Activated naive CD8-positive, alpha-beta T cell treated with anti-CD3 and anti-CD28 coated beads, Interleukin-2, amount 10 ng/mL, durations not matched to agents 7 days and 5 days (primary cell): Measurements from ENCODE around the gene RPTOR. TPM values are rescaled to one million over a fixed set of nuclear protein-coding genes. Genes with fewer than 3 reads are reported as not detected.
"Not testable (repeated sequence)": the region's sequence is repeated elsewhere in the genome, so short reads cannot be mapped to it uniquely, and the experiment has no call there.

ENCODE experiments used
- ATAC-seq: fragments of 150-1000 bp; cut with Tn5 transposase; one replicate; pipeline ENCODE4 v1.10.0; 2021; ENCODE audit warnings: low read depth, moderate library complexity
- POLR2A ChIA-PET: fragments of 350-600 bp; sonication (Branson Sonifier 250); formaldehyde crosslinking; loops from one replicate; lab custom pipeline; 2021; ENCODE audit warnings: antibody characterized with exemption; lab: Charles Lee
- DNase-seq: peaks from one replicate; pipeline ENCODE4 v3.0.0; 2021
- H3K27ac Mint-ChIP-seq: one replicate; pipeline ENCODE4 v1.8.0; 2022; ENCODE audit warnings: mild to moderate bottlenecking, mixed read lengths
- H3K27me3 Mint-ChIP-seq: one replicate; pipeline ENCODE4 v1.8.0; 2022; ENCODE audit warnings: mild to moderate bottlenecking, moderate library complexity, mixed read lengths
- H3K36me3 Mint-ChIP-seq: one replicate; pipeline ENCODE4 v1.8.0; 2021; ENCODE audit warnings: mild to moderate bottlenecking, mixed read lengths
- H3K4me1 Mint-ChIP-seq: one replicate; pipeline ENCODE4 v1.8.0; 2021; ENCODE audit warnings: mixed read lengths
- H3K4me3 Mint-ChIP-seq: one replicate; pipeline ENCODE4 v1.8.0; 2022; ENCODE audit warnings: mild to moderate bottlenecking, moderate library complexity, mixed read lengths
- H3K9me3 Mint-ChIP-seq: one replicate; pipeline ENCODE4 v1.8.0; 2021; ENCODE audit warnings: mixed read lengths
- total RNA-seq, 2 experiments: library from RNA; stranded (reverse); gene quantifications; one replicate each; pipeline ENCODE4 v1.2.3, GENCODE V29; 2021

Gene RPTOR
- total RNA-seq, 2 experiments from 2014 or later = 43.2 to 43.8 TPM

- H3K9me3 Mint-ChIP-seq = no peaks in the 10 kb centered on the region
- POLR2A ChIA-PET = no interaction called here
- no peaks in the 10 kb centered on the region for H3K36me3 Mint-ChIP-seq
- DNase-seq (no peak), ATAC-seq (no peak)
- no peak overlapping the region for H3K4me3 Mint-ChIP-seq
- H3K27ac Mint-ChIP-seq = no peak overlapping the region
- no peaks in the 10 kb centered on the region for H3K4me1 Mint-ChIP-seq
- H3K27me3 Mint-ChIP-seq = peaks cover 8% of the 10 kb centered on the region
Observed at GRCh38 chr17:80519091-80519781, 25.4 kb upstream of the RPTOR start.

GRCh38 chr17:80520810-80521455, 23.7 kb upstream of the RPTOR start:
- no peaks in the 10 kb centered on the region for H3K4me1 Mint-ChIP-seq
- POLR2A ChIA-PET = no interaction called here
- no peak overlapping the region for H3K4me3 Mint-ChIP-seq
- H3K36me3 Mint-ChIP-seq = no peaks in the 10 kb centered on the region
- no peaks in the 10 kb centered on the region for H3K9me3 Mint-ChIP-seq
- H3K27ac Mint-ChIP-seq = no peak overlapping the region
- DNase-seq = no peak
- no peak for ATAC-seq
- H3K27me3 Mint-ChIP-seq = peaks cover 13% of the 10 kb centered on the region

GRCh38 chr17:80523054-80523744, 21.4 kb upstream of the RPTOR start:
- Mint-ChIP-seq H3K36me3 (no peaks in the 10 kb centered on the region), H3K27me3 (peaks cover 34% of the 10 kb centered on the region), H3K27ac (no peak overlapping the region), H3K4me1 (no peaks in the 10 kb centered on the region), H3K9me3 (no peaks in the 10 kb centered on the region), H3K4me3 (no peak overlapping the region)
- no peak for ATAC-seq
- DNase-seq = no peak
- POLR2A ChIA-PET = no interaction called here

- ATAC-seq (no peak), DNase-seq (no peak)
- Mint-ChIP-seq H3K27ac (no peak overlapping the region), H3K27me3 (peaks cover 36% of the 10 kb centered on the region), H3K4me1 (no peaks in the 10 kb centered on the region), H3K9me3 (no peaks in the 10 kb centered on the region), H3K36me3 (no peaks in the 10 kb centered on the region), H3K4me3 (no peak overlapping the region)
- POLR2A ChIA-PET = no interaction called here
Observed at GRCh38 chr17:80523956-80524712, 20.5 kb upstream of the RPTOR start.

GRCh38 chr17:80526116-80526910, 18.3 kb upstream of the RPTOR start:
- H3K27me3 Mint-ChIP-seq = peaks cover 39% of the 10 kb centered on the region
- H3K4me3 Mint-ChIP-seq = no peak overlapping the region
- DNase-seq (no peak), ATAC-seq (no peak)
- H3K27ac Mint-ChIP-seq = no peak overlapping the region
- H3K36me3 Mint-ChIP-seq = no peaks in the 10 kb centered on the region
- no peaks in the 10 kb centered on the region for H3K4me1 Mint-ChIP-seq
- H3K9me3 Mint-ChIP-seq = no peaks in the 10 kb centered on the region
- POLR2A ChIA-PET = no interaction called here

- H3K27me3 Mint-ChIP-seq = peaks cover 39% of the 10 kb centered on the region
- no peak overlapping the region for H3K27ac Mint-ChIP-seq
- DNase-seq (no peak), ATAC-seq (no peak)
- no peak overlapping the region for H3K4me3 Mint-ChIP-seq
- no peaks in the 10 kb centered on the region for H3K9me3 Mint-ChIP-seq
- H3K36me3 Mint-ChIP-seq = no peaks in the 10 kb centered on the region
- POLR2A ChIA-PET = no interaction called here
- H3K4me1 Mint-ChIP-seq = no peaks in the 10 kb centered on the region
Observed at GRCh38 chr17:80527016-80527645, 17.5 kb upstream of the RPTOR start.

- ATAC-seq (no peak), DNase-seq (no peak)
- POLR2A ChIA-PET = interaction anchor here (0.6 kb wide), 1 partner anchor 20 kb away, joined by 4 read pairs; no protein-coding TSS in a partner anchor
- peaks cover 39% of the 10 kb centered on the region for H3K27me3 Mint-ChIP-seq
- H3K4me3 Mint-ChIP-seq = no peak overlapping the region
- H3K9me3 Mint-ChIP-seq = no peaks in the 10 kb centered on the region
- no peak overlapping the region for H3K27ac Mint-ChIP-seq
- H3K36me3 Mint-ChIP-seq = no peaks in the 10 kb centered on the region
- no peaks in the 10 kb centered on the region for H3K4me1 Mint-ChIP-seq
Observed at GRCh38 chr17:80528536-80528935, 16.1 kb upstream of the RPTOR start.

GRCh38 chr17:80529104-80529903, 15.3 kb upstream of the RPTOR start:
- H3K27me3 Mint-ChIP-seq = peaks cover 39% of the 10 kb centered on the region
- DNase-seq (no peak), ATAC-seq (no peak)
- no peak overlapping the region for H3K4me3 Mint-ChIP-seq
- H3K27ac Mint-ChIP-seq = no peak overlapping the region
- no peaks in the 10 kb centered on the region for H3K4me1 Mint-ChIP-seq
- H3K36me3 Mint-ChIP-seq = no peaks in the 10 kb centered on the region
- H3K9me3 Mint-ChIP-seq = no peaks in the 10 kb centered on the region
- POLR2A ChIA-PET = interaction anchor here (0.6 kb wide), 1 partner anchor 19 kb away, joined by 4 read pairs; no protein-coding TSS in a partner anchor

- Mint-ChIP-seq H3K9me3 (no peaks in the 10 kb centered on the region), H3K36me3 (no peaks in the 10 kb centered on the region), H3K4me1 (no peaks in the 10 kb centered on the region), H3K27ac (no peak overlapping the region), H3K27me3 (peaks cover 37% of the 10 kb centered on the region), H3K4me3 (no peak overlapping the region)
- no peak for DNase-seq
- ATAC-seq = no peak
- POLR2A ChIA-PET = no interaction called here
Observed at GRCh38 chr17:80529904-80530292, 14.7 kb upstream of the RPTOR start.

GRCh38 chr17:80531400-80531799, 13.2 kb upstream of the RPTOR start:
- Mint-ChIP-seq H3K36me3 (no peaks in the 10 kb centered on the region), H3K4me1 (no peaks in the 10 kb centered on the region), H3K27me3 (peaks cover 28% of the 10 kb centered on the region), H3K27ac (no peak overlapping the region), H3K4me3 (no peak overlapping the region), H3K9me3 (no peaks in the 10 kb centered on the region)
- POLR2A ChIA-PET = no interaction called here
- DNase-seq (no peak), ATAC-seq (no peak)

GRCh38 chr17:80537386-80537785, 7.3 kb upstream of the RPTOR start:
- DNase-seq, ATAC-seq, H3K36me3 Mint-ChIP-seq, POLR2A ChIA-PET, H3K4me3 Mint-ChIP-seq, H3K4me1 Mint-ChIP-seq, H3K9me3 Mint-ChIP-seq, H3K27ac Mint-ChIP-seq: not testable (repeated sequence)
- peaks cover 14% of the 10 kb centered on the region for H3K27me3 Mint-ChIP-seq

GRCh38 chr17:80538484-80538883, 6.2 kb upstream of the RPTOR start:
- no peak for DNase-seq
- Mint-ChIP-seq H3K27me3 (peaks cover 16% of the 10 kb centered on the region), H3K4me3 (no peak overlapping the region), H3K36me3 (no peaks in the 10 kb centered on the region), H3K4me1 (peaks cover 6% of the 10 kb centered on the region), H3K9me3 (no peaks in the 10 kb centered on the region), H3K27ac (no peak overlapping the region)
- POLR2A ChIA-PET = no interaction called here
- ATAC-seq = no peak
